Colonic mucosa (tissue), 4 donors: Measurements from ENCODE around the gene PPA1. TPM values are rescaled to one million over a fixed set of nuclear protein-coding genes. Genes with fewer than 3 reads are reported as not detected.

Source experiments
- DNase-seq: peaks from one replicate; pipeline ENCODE4 v3.0.0-alpha.2; 2020
- H3K27ac ChIP-seq: fragments of 200-600 bp; one replicate; pipeline ENCODE4 v1.8.0; 2021
- H3K27me3 ChIP-seq: fragments of 200-600 bp; one replicate; pipeline ENCODE4 v1.8.0; 2021
- H3K36me3 ChIP-seq: fragments of 200-600 bp; one replicate; pipeline ENCODE4 v1.8.0; 2021
- H3K4me1 ChIP-seq: fragments of 200-600 bp; one replicate; pipeline ENCODE4 v1.8.0; 2021; ENCODE audit warnings: mild to moderate bottlenecking
- H3K4me3 ChIP-seq: fragments of 200-600 bp; one replicate; pipeline ENCODE4 v1.8.0; 2021
- H3K9ac ChIP-seq, 2 donors: one replicate each; pipeline ENCODE4 v1.7.0; 2013; ENCODE audit warnings: control low read depth in 2 of 2, low read depth in 2 of 2, low read length in 2 of 2
- H3K9me3 ChIP-seq: fragments of 200-600 bp; one replicate; pipeline ENCODE4 v1.8.0; 2021
- intact Hi-C: fragments of 100-400 bp; cut with DNase I; formaldehyde crosslinking; loops from one replicate; pipeline ENCODE4 v1.14.1; 2022
- total RNA-seq, 2 donors: library from RNA; stranded (reverse); fragmentation: NEBNext Ultra II Directional in 1 of 2; extraction: Animal tissue kit (Norgen Biotek cat#: 25700) in 1 of 2; gene quantifications; one replicate each; pipeline ENCODE4 v1.2.1, GENCODE V29; 2021
- TF ChIP-seq, protein P1 (sequence below): fragments of 200-600 bp; IDR thresholded peaks from one replicate; pipeline ENCODE4 v1.8.0; 2022; ENCODE audit warnings: antibody characterized with exemption, mild to moderate bottlenecking
- donor health status: healthy.
- donor health status: DM: no; HTN: no; CAD: no.
- donor health status: DM: no; HTN: no; CAD: no.

Gene PPA1
- total RNA-seq, 2 donors from 2014 or later, result 180 to 186 TPM

DNA sequence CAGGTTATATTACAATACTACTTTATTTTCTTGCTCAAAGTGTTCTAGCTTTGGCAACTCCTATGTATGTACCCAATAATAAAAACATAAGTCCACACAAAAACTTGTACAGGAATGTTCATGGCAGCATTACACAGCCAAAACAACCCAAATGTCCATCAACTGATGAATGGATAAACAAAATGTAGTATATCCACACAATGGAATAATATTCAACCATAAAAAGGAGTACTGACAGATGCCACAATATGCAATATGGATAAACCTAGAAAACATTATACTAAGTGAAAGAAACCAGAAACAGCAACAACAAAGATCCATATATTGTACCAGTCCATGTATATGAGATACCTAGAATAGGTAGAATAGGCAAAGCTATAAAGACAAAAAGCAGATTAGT, 21.0 kb downstream of the PPA1 start:
- no peak overlapping the region for H3K4me3 ChIP-seq
- no peak for DNase-seq
- H3K9ac ChIP-seq, result no peak overlapping the region
- H3K4me1 ChIP-seq, result no peaks in the 10 kb centered on the region
- no peaks in the 10 kb centered on the region for H3K27me3 ChIP-seq
- no peak overlapping the region for H3K27ac ChIP-seq
- TF ChIP-seq, protein P1, sequence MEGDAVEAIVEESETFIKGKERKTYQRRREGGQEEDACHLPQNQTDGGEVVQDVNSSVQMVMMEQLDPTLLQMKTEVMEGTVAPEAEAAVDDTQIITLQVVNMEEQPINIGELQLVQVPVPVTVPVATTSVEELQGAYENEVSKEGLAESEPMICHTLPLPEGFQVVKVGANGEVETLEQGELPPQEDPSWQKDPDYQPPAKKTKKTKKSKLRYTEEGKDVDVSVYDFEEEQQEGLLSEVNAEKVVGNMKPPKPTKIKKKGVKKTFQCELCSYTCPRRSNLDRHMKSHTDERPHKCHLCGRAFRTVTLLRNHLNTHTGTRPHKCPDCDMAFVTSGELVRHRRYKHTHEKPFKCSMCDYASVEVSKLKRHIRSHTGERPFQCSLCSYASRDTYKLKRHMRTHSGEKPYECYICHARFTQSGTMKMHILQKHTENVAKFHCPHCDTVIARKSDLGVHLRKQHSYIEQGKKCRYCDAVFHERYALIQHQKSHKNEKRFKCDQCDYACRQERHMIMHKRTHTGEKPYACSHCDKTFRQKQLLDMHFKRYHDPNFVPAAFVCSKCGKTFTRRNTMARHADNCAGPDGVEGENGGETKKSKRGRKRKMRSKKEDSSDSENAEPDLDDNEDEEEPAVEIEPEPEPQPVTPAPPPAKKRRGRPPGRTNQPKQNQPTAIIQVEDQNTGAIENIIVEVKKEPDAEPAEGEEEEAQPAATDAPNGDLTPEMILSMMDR, result no peak
- H3K36me3 ChIP-seq, result no peaks in the 10 kb centered on the region
- intact Hi-C loops, result no loop called here
- no peaks in the 10 kb centered on the region for H3K9me3 ChIP-seq

DNA sequence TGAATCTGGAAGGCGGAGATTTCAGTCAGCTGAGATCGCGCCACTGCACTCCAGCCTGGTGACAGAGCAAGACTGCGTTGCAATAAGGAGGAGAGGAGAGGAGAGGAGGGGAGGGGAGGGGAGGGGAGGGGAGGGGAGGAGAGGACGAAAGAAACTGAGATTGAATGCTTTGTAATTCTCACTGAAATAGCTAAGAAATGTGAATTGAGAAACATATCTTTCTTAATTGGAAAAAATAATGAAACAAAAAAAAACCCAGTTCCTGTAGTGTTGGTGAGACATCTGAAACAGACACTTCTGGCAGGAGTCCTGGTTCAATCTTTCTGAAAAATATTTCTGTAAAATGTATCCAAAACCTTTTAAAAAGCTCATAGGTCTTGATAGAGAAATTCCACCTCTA, 26.5 kb downstream of the PPA1 start:
- no peak overlapping the region for H3K4me3 ChIP-seq
- no peaks in the 10 kb centered on the region for H3K4me1 ChIP-seq
- intact Hi-C loops, result no loop called here
- no peaks in the 10 kb centered on the region for H3K9me3 ChIP-seq
- H3K36me3 ChIP-seq, result peaks cover 7% of the 10 kb centered on the region
- TF ChIP-seq, protein P1, result no peak
- H3K9ac ChIP-seq, result no peak overlapping the region
- no peaks in the 10 kb centered on the region for H3K27me3 ChIP-seq
- H3K27ac ChIP-seq, result no peak overlapping the region
- no peak for DNase-seq

DNA sequence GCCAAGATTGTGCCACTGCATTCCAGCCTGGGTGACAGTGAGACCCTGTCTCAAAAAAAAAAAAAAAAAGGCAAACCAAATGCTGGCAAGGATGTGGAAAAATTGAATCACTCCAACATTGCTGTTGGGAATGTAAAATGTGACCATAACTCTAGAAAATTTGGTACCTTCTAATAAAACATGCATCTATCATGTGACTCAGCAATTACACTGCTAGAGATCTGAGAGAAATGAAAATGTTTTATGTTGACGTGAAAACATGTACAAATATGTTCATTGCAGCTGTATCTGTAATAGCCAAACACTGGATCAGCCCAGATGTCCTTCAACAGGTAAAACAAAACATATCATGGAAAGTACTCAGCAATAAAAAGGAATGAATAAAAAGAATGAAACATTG, 32.1 kb downstream of the PPA1 start:
- Histone ChIP-seq H3K4me3 (no peak overlapping the region), H3K36me3 (peaks cover 7% of the 10 kb centered on the region), H3K9ac (no peak overlapping the region), H3K27ac (no peak overlapping the region), H3K4me1 (no peaks in the 10 kb centered on the region), H3K27me3 (no peaks in the 10 kb centered on the region), H3K9me3 (no peaks in the 10 kb centered on the region)
- intact Hi-C loops, result no loop called here
- DNase-seq, result no peak
- TF ChIP-seq, protein P1, result no peak

DNA sequence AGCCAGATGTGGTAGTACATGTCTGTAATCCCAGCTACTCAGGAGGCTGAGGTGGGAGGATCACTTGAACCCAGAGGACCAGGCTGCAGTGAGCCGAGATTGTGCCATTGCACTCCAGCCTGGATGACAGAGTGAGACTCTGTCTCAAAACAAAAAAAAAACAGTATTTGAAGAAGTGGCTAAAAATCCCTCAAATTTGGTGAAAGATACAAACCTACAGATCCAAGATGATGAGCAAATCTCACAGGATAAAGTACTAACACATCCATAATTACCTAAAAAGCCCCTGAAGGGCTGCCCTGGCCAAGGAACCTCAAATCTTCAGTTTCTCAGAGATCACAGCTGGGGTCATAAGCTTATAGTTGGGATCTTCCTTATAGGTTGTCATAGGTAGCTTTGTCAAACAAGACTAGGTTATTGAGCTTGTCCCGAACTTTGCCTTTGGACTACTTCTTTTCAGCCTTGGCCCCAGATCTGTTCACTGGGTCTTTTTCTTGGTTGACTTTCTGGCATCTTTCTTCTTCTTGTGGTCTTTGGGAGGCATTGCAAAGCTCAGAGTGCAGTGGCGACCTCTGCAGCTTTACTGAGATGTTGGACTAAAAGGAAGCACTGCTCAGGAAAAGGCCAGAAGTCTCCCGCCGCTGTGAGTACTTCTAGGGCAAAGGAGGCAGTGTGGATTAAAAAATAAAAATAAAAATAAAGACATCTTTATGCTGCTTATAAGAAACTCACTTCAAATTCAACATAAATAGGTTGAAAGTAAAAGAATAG, 34.3 kb downstream of the PPA1 start:
- no peaks in the 10 kb centered on the region for H3K27me3 ChIP-seq
- no peak overlapping the region for H3K27ac ChIP-seq
- intact Hi-C loops, result no loop called here
- H3K9me3 ChIP-seq, result no peaks in the 10 kb centered on the region
- peaks cover 3% of the 10 kb centered on the region for H3K36me3 ChIP-seq
- DNase-seq, result no peak
- H3K4me1 ChIP-seq, result no peaks in the 10 kb centered on the region
- H3K4me3 ChIP-seq, result no peak overlapping the region
- TF ChIP-seq, protein P1, result no peak
- no peak overlapping the region for H3K9ac ChIP-seq

DNA sequence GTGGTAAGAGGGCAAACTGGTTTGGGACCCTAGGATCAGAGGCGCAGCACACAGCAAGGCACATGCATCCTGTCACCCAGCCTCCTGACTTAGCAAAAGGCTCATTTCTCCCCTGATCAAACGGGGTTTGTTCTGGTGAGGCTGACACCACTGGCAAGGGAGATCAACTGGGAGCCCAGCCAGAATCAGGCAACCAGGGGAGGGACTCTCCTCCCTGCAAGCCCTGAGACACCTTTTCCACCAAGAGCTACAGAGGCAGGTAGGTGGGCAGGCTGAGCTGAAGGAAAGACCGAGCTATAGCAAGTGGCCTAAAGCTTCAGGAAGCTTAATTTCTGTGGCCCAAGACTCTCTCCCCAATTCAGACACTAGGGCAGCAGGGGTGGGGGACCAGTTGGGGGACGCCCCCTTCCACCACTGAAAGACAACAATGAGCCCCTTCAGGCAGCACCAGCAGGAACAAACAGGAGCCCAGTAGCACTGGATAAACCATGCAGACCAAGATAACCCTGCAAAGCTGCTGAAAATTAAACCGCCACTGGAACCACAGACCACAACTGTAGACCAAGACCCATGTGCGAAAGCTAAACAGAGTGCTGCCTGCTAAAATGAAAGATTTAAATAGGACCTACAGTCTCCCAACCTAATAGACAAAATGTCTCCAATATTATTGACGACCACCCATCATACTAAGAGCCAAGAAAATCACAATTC, 35.8 kb downstream of the PPA1 start:
- Histone ChIP-seq H3K27ac (no peak overlapping the region), H3K9me3 (no peaks in the 10 kb centered on the region), H3K27me3 (no peaks in the 10 kb centered on the region), H3K4me3 (no peak overlapping the region), H3K36me3 (no peaks in the 10 kb centered on the region), H3K9ac (no peak overlapping the region), H3K4me1 (no peaks in the 10 kb centered on the region)
- no peak for DNase-seq
- intact Hi-C loops, result no loop called here
- TF ChIP-seq, protein P1, result no peak
